Stomach (tissue), 9 donors: ENCODE results near the gene ZPR1. TPM values are rescaled to one million over a fixed set of nuclear protein-coding genes. Genes with fewer than 3 reads are reported as not detected.

ENCODE experiments used
- DNase-seq, 2 donors: peaks; one replicate each; pipeline versions ENCODE4 v3.0.0 to v3.0.0-alpha.2; 2013 to 2019
- H3K27ac ChIP-seq, 5 donors: fragments of 200-600 bp in 4 of 5; sonication (generic) in 4 of 5; one replicate each; pipeline ENCODE4 v1.5.1; 2013 to 2019; ENCODE audit warnings: mild to moderate bottlenecking in 1 of 5, moderate library complexity in 1 of 5
- H3K27me3 ChIP-seq, 3 donors: fragments of 200-600 bp; sonication (generic); one replicate each; pipeline ENCODE4 v1.5.1; 2017 to 2019; ENCODE audit warnings: mixed run types in 1 of 3
- H3K36me3 ChIP-seq, 4 donors: fragments of 200-600 bp; sonication (generic); 1 replicate in 3 of 4; 2 replicates in 1 of 4; pipeline ENCODE4 v1.5.1; 2016 to 2019
- H3K4me1 ChIP-seq, 4 donors: fragments of 200-600 bp; sonication (generic); one replicate each; pipeline ENCODE4 v1.5.1; 2016 to 2019
- H3K4me3 ChIP-seq, 4 donors: fragments of 200-600 bp; sonication (generic) in 3 of 4; one replicate each; pipeline ENCODE4 v1.5.1; 2016 to 2019; ENCODE audit warnings: mild to moderate bottlenecking in 1 of 4
- H3K9me3 ChIP-seq, 4 donors: fragments of 200-600 bp; sonication (generic); one replicate each; pipeline ENCODE4 v1.5.1; 2016 to 2019
- CTCF ChIP-seq, 7 experiments: fragments of 450-650 bp in 4 of 7; fragments of 200-600 bp in 3 of 7; sonication (generic) in 3 of 7; IDR thresholded peaks; one replicate each; pipeline ENCODE4 v1.5.1; 2016 to 2019; ENCODE audit warnings: antibody characterized with exemption in 7 of 7, control low read depth in 2 of 7, mild to moderate bottlenecking in 1 of 7
- EP300 ChIP-seq: sonication (generic); formaldehyde crosslinking; IDR thresholded peaks from one replicate; pipeline ENCODE4 v1.6.1; 2017; ENCODE audit warnings: antibody characterized with exemption
- POLR2A ChIP-seq, 4 donors: fragments of 450-650 bp; IDR thresholded peaks; one replicate each; pipeline ENCODE4 v1.6.1; 2016; ENCODE audit warnings: antibody characterized with exemption in 4 of 4, control low read depth in 2 of 4, mild to moderate bottlenecking in 1 of 4, moderate library complexity in 1 of 4
- POLR2AphosphoS5 ChIP-seq, 3 donors: sonication (generic); formaldehyde crosslinking; IDR thresholded peaks; one replicate each; pipeline ENCODE4 v1.6.1; 2016; ENCODE audit warnings: antibody characterized with exemption in 3 of 3
- WGBS, 5 donors: extraction: QIAGEN DNeasy Blood & Tissue Kit in 3 of 5; methylation state at CpG; one replicate each; pipeline versions ENCODE4 v1.1.5 to v1.1.7; 2013 to 2018; 5-methylcytosine and 5-hydroxymethylcytosine counted together
- intact Hi-C: fragments of 100-400 bp; cut with DNase I; formaldehyde crosslinking; loops from one replicate; pipeline ENCODE4 v1.15.1; 2023; ENCODE audit warnings: low total_unique reads
- polyA plus RNA-seq, 3 donors: library from polyadenylated mRNA; stranded (reverse); fragments of 200-250 nt; gene quantifications; one replicate each; pipeline ENCODE4 v1.2.3, GENCODE V29; 2013
- total RNA-seq, 5 donors: library from RNA; depleted of rRNA; stranded (reverse); fragments of >200 nt; gene quantifications; one replicate each; pipeline versions ENCODE4 v1.1.0 to v1.2.3, GENCODE V29; 2014 to 2016
- donor health status: healthy with polysubstance abuse.
- donor health status: Bipolar disorder and iron deficiency.
- donor health status: healthy.

Gene ZPR1
- total and polyA plus RNA-seq, 8 donors: 17.8 to 54.9 (median 25.1) TPM

- intact Hi-C loops: no loop called here
- Histone ChIP-seq H3K9me3 (no peaks in the 10 kb centered on the region), H3K4me3 (no peak overlapping the region), H3K27me3 (no peaks in the 10 kb centered on the region), H3K27ac (no peak overlapping the region), H3K36me3 (no peaks in the 10 kb centered on the region), H3K4me1 (no peaks in the 10 kb centered on the region)
- DNase-seq: no peak
- 84 to 92% (median 88%) methylated on average over 9 of the region's 9 CpGs for WGBS, 5 donors
- no peak for TF ChIP-seq POLR2AphosphoS5 (IDR thresholded peaks at IDR 0.05)
- no peak for TF ChIP-seq POLR2A (IDR thresholded peaks at IDR 0.05)
- TF ChIP-seq CTCF (IDR thresholded peaks at IDR 0.05): no peak
- TF ChIP-seq EP300: no peak
Observed at GRCh38 chr11:116819049-116819448, 31.2 kb upstream of the ZPR1 start.

- Histone ChIP-seq H3K4me3 (no peak overlapping the region), H3K27ac (no peak overlapping the region), H3K27me3 (no peaks in the 10 kb centered on the region), H3K4me1 (peaks cover 0 to 2% (median under 1%) of the 10 kb centered on the region in 4 donors), H3K9me3 (no peaks in the 10 kb centered on the region), H3K36me3 (no peaks in the 10 kb centered on the region)
- intact Hi-C loops: no loop called here
- 83 to 92% (median 88%) methylated on average over 6 of the region's 6 CpGs for WGBS, 5 donors
- TF ChIP-seq POLR2A (IDR thresholded peaks at IDR 0.05): no peak
- TF ChIP-seq CTCF (IDR thresholded peaks at IDR 0.05): no peak
- TF ChIP-seq POLR2AphosphoS5 (IDR thresholded peaks at IDR 0.05): no peak
- no peak for TF ChIP-seq EP300
- DNase-seq: no peak
Observed at GRCh38 chr11:116814502-116814901, 26.7 kb upstream of the ZPR1 start.

- no peak for TF ChIP-seq CTCF (IDR thresholded peaks at IDR 0.05)
- TF ChIP-seq POLR2A (IDR thresholded peaks at IDR 0.05): no peak
- TF ChIP-seq POLR2AphosphoS5 (IDR thresholded peaks at IDR 0.05): no peak
- TF ChIP-seq EP300: no peak
- 55 to 72% (median 67%) methylated on average over 3 to 5 of the region's 5 CpGs for WGBS, 5 donors
Observed at GRCh38 chr11:116813781-116814471, 26.1 kb upstream of the ZPR1 start.

GRCh38 chr11:116813170-116813569 lies 25.3 kb upstream of the ZPR1 start:
- Histone ChIP-seq H3K4me1 (peaks cover 0 to 11% (median 3%) of the 10 kb centered on the region in 4 donors), H3K9me3 (no peaks in the 10 kb centered on the region), H3K36me3 (no peaks in the 10 kb centered on the region), H3K27me3 (no peaks in the 10 kb centered on the region), H3K4me3 (no peak overlapping the region), H3K27ac (no peak overlapping the region)
- WGBS, 5 donors: 92 to 100% (median 94%) methylated on average over 1 of the region's 1 CpG
- intact Hi-C loops: no loop called here
- TF ChIP-seq POLR2A (IDR thresholded peaks at IDR 0.05): no peak
- no peak for TF ChIP-seq CTCF (IDR thresholded peaks at IDR 0.05)
- no peak for TF ChIP-seq EP300
- TF ChIP-seq POLR2AphosphoS5 (IDR thresholded peaks at IDR 0.05): no peak
- DNase-seq: peak in 1 of 2 donors; percentile 11

More at GRCh38 chr11:116813781-116814471, 26.1 kb upstream of the ZPR1 start:
- Histone ChIP-seq H3K27me3 (no peaks in the 10 kb centered on the region), H3K4me3 (no peak overlapping the region), H3K4me1 (peaks cover 0 to 7% (median 3%) of the 10 kb centered on the region in 4 donors), H3K27ac (no peak overlapping the region), H3K36me3 (no peaks in the 10 kb centered on the region), H3K9me3 (no peaks in the 10 kb centered on the region)
- intact Hi-C loops: no loop called here
- DNase-seq: peak in 1 of 2 donors; percentile 23
